Pons (tissue), 1 donor: ENCODE results near the gene GPR87.

Source experiments
- DNase-seq: peaks from one replicate; pipeline ENCODE4 v3.0.0-alpha.2; 2016; ENCODE audit warnings: low spot score

GPR87 gene, protein sequence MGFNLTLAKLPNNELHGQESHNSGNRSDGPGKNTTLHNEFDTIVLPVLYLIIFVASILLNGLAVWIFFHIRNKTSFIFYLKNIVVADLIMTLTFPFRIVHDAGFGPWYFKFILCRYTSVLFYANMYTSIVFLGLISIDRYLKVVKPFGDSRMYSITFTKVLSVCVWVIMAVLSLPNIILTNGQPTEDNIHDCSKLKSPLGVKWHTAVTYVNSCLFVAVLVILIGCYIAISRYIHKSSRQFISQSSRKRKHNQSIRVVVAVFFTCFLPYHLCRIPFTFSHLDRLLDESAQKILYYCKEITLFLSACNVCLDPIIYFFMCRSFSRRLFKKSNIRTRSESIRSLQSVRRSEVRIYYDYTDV

DNA sequence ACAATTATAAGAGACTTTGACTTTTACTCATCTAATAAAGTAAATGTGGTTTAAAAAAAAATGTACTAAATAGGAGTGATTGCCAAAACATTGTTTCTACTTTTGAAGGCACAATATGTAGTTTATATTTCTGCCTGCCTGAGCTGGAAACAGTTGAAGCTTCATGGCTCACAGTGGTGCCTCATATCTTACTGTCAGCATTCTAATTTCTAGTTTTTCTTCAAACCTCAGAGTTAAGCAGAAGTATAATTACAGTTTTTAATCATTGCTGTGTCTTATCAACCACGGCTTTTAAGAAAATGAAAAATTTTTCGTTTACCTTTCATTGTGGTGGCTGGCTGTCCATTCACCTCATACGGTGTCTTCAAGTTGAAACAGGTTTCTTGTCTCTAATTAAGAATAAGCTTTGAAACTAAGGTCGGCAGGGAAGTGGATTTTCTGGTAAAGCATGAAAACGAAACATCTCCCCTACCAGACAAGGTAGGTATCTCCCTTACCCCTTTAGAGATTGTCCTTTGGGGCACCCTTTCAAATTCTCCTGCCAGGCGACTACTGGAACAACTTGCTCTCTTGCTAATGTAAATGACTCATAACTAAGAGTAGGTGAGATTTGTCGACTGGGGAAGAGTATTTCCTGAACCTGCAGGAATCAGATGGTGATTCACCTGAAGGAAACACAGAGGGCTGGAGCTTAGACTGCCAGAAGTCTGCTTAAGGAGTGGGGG, at the start of gene GPR87:
TSS of gene GPR87 (minus strand) at position 554 of the 725 bp plus-strand sequence. CDS start 16,720 bp downstream, outside the sequence.
- DNase-seq = no peak

DNA sequence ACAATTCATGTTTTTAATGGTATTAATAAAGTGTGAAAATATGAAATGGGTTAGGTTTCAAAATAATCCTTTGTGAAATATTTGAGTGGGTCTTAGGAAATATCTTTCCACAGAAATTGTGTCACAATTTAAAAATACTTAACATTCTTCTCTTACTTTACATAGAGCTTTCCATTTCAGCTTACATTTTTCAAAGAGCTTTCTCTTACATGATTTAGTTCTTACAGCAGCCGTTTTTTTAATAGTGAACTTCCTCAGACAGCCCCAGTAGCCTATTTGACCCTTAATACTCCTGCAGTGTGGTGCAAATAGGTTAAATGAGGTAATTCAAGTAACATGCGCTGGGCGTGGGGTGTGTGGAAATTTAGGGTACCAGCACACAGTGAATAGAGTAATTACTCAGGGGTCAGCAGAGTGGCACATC, 46.1 kb upstream of the GPR87 start:
- DNase-seq = no peak

DNA sequence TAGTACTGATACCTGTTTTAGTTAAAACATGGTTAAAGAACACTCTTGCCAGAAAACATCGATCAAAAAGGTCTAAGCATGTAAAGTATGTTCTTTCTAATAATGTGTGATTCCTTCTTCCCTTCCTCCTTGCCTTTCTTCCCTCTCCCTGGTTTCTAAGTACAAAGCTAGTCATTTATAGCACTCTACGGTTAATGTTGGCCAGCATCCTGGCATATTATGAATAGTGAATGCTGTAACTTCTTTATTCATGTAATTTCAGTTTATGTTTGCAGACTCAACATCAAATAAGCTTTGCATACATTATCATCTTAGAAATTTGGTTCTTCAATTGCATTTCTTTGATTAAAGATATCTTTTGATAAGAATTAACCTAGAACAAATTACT, 40.8 kb upstream of the GPR87 start:
- DNase-seq = peak; percentile 75

DNA sequence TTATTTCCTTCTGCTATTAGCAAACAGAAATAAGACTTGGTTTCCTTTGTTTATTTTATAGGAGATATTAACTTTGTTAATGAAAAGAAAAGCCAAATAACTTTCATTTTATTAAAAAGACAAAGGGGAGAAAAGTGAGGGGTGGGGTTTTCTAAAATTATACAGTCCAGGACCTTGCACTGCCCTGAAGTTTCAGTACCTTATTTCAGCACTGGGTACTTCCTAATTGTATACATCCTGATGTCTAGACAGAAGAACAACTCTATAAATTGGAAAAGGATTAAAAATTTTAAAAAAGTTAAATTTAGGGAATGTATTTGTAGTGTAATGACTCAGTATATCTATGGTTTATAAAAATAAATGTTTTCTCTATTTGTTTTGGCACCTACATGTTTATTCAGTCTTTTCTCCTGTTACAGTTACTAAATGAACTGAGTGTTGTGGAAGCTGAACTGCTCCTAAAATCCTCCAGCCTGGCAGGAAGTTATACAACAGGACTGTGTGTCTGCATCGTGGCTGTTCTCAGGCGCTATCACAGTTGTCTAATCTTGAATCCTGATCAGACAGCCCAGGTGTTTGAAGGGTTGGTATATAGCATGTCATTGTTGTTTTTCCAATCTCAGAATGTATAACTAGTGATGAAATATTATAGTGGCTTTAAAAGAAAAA, 40.3 kb upstream of the GPR87 start:
- DNase-seq = peak; percentile 76

DNA sequence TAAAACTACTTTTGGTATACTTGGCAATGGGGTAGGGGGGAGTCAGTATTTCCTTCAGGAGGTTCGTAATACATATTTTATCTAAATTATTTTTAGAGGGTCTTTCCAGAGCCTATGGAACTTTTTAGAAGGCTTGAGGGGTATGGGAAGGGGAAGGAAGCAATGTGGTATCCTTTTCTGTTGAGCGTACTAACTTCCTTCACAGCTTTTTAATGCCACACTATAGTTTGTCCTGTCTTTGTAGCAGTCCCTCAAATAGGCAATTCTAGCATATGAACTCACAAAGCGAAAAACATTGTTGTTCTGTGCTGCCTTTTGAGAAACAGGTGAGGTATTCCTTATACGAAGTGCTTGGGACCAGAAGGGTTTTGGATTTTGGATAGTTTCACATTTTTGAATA, 35.0 kb upstream of the GPR87 start:
- peak; percentile 62 for DNase-seq

DNA sequence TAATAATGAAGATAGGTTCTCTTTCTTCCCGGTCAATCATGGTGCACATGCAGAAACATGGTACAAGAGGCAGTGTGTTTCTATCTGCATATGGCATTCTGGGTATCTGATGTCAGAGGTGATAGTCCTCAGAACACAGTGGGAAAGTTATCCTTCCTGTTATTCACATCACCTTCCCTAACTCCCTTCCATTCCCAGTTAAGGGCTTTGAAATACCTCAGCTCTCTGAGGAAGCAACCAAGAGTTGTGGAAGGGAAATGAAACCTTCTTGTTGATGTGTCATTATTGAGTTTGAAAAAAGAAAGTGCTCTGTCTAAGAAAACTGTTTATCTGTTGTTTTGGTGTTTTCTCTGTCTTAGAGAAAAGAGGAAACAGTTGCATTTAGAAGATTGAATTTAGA, 34.6 kb upstream of the GPR87 start:
- peak; percentile 78 for DNase-seq

DNA sequence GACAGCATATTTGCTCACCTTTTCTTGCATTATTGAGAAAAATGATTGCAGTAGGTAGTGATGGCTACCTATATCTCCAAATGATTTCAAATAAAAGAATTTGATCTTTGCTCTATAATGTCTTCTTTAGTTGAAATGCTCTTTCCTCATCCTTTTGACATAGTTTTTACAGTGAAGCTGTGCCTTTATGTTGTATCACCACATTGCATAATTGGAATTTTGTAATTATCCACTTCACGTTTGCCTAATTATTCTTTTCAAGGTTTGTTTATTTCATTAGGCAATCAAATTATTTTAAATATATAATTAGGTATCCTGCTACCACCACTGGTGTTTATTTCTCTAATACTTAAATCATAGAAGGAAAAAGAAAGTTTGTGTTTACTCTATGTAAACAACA, 34.0 kb upstream of the GPR87 start:
- no peak for DNase-seq

DNA sequence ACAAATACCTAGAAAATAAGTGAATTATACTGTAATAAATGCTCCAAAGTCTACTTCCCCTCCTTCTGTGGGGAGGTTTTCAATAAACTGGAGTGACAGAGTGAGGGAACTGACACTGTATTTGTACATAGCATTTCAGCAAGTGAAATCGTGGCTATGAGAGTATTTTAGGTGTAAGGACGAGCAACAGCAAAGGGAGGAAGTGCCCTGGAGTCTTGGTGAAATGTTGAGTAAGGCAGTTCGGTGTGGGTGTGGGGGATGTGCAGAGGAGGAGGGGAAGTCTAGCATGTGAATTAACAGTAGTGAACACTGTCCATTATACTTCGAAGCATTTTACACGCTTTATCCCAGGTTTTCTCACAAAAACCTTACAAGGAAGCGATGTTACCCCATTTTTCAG, 30.8 kb upstream of the GPR87 start:
- DNase-seq = peak; percentile 87

DNA sequence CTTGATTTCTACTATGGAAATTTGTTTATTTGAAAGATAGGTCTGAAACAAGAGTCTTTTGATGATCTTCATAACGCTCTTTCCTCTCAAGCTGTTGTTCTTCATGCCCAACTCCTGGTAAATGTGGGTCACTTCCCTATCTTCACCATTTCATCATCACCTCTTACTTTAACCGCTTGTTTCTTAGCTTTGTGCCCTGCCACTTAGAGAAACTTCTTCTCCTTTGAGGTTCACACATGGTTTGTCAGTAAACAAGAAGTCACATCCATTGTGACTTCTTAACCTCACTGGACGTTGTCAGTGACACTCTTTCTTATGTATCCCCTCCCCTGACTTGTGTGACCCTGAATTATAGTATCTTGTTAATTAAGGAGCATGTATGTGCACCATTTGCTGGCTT, 29.7 kb upstream of the GPR87 start:
- DNase-seq = peak; percentile 78

DNA sequence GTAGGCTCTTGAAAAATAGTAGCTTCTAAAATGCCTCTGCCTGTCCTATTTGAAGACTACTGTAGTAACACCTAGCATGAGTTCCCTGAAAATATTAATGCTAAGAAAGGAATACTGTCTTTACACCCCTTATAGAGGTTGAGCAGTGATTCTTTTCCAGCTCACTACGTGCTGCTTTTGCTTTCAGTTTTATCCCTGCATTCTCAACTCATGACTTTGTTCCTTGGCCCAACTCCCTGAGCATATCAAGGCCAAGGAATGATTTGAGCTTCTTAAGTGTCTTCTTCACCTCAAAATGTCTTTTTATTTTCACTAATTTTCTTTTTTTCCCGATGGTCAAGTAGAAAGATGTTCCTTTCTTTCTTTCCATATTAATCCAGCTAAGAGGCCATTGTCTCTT, 29.2 kb upstream of the GPR87 start:
- DNase-seq = peak; percentile 56

DNA sequence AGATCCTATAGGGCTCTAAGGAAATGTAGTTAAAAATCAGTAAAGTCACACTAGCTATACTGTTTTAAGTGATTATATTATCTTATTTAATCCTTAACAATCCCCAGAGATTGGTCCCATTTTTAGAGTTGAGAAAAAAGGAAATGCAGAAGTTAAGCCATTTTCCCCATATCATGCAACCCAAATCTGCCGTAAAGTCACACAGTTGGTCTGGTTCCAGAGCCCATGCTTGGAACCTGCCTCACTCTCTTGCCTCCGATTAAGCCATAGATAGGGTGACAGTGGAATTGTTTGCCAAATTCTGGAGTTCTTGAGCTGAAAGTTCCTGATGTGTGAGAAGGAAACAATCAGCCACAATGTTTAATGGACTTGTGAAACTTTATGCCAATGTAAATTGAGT, 15.1 kb upstream of the GPR87 start:
- DNase-seq = no peak

DNA sequence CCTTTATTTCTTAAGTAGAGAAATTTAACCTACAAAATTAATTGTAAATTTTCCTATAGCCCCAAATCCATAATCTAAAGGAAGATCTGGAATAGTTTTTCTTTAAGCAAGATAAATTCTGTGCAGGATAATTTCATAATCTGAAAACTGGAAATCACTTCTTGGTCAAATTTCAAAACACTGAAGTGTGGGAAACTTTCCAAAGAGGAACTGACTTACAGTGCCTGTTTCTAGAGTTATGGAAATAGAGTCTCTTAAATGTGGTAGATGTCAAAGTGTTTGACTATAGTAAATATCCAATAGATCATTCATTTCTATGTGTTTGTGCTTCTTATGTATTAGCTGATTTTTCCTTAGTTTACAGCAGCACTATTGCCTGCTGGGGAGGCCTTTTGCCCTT, 14.3 kb upstream of the GPR87 start:
- DNase-seq = peak; percentile 52

DNA sequence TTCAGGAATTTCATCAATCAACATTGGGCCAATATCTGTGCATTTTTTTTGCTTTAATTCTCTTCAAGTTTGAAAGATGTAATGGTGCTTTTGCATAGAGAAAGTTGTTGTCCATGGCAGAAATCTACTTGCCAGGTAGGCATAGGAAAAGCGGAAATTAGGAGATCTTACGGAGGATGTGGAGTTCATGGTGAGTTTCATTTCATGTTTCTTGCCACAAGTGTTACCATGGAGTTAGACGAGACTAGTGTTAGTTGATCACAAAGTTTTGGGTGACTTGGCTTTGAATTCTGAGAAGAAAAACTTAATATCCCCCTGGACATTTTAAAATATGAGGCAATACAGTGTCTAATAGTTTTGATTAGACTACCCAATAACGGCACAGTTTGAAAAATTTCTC, 13.8 kb upstream of the GPR87 start:
- DNase-seq = peak; percentile 46

DNA sequence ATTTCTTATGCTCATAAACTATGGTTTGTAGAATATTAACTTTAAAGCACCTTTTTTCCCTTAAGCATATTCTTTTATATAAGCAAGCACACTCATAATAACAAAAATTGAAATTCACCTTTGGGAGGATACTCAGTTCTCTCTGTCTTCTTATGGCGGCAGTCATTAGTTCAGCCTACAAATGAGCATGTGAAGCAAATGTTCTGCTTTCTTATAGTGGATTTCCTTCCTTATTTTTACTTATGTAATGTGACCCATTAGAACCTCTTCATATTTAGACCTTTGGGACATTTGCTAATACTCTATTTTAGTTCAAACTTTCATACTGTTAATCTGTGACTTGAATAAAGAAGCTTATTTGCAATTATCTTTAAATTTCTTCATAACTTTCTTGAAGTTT, 12.7 kb upstream of the GPR87 start, which contains the start of gene P2RY13:
TSS of gene P2RY13 (minus strand) at position 187 of the 400 bp plus-strand sequence. CDS start at position 166, 21 bp downstream.
- peak; percentile 58 for DNase-seq

DNA sequence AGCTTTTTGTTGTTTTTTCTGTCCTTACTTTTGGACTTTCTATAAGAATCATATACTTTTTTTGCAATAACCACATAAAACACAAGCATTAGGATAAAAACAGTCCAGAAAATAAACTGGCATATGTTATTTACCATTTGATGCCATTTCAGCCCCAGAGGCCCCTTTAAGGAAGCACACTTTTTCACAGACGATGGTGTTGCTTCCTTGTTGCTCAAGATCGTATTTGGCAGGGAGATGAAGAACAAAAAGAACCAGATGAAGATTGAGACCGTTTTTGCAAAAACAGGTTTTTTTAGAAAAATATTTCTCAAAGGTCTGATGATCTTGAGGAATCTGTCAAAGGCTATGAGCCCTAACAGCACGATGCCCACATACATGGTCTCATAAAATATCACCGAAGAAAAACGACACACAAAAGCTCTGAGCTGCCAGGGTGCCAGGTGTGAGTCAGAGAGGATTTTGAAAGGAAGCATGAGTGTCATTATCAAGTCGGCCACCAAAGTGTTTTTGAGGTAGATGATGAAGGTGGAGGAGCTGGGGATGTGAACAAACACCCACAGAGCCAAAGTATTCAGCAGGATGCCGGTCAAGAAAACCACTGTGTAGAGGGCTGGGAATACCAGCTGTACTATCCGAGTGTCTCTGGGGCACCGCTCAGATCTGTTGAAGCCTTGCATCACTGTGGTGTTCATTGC, 11.8 kb upstream of the GPR87 start:
- peak; percentile 42 for DNase-seq

DNA sequence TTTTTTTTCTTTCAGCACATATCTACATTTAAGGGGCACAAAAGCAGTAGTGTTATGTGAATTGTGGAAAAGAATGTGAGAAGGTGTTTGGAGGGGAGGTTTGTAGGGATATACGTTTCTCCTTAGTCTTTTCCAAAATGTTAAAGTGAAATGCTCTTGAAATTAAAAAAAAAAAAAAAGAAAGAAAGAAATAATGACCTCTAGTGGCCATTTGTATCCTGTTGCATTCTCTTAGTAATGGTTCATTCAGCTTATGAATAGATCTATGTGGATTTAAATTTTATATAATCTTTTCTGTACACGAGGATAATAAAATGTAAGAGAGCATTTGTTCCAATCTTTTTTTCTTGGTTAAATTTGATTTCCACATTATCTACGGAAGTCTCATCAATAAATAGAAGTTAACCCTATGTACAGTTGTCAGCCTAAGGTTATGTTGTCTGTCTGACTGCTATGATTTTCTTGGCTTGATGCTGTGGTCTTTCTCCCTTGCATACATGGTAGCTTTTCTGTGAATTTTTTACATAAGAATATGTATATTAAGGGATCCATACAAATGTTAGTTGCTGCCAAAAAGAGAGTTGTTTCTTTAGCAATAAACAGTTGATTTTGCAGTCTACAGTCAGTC, 11.1 kb upstream of the GPR87 start:
- peak; percentile 45 for DNase-seq

DNA sequence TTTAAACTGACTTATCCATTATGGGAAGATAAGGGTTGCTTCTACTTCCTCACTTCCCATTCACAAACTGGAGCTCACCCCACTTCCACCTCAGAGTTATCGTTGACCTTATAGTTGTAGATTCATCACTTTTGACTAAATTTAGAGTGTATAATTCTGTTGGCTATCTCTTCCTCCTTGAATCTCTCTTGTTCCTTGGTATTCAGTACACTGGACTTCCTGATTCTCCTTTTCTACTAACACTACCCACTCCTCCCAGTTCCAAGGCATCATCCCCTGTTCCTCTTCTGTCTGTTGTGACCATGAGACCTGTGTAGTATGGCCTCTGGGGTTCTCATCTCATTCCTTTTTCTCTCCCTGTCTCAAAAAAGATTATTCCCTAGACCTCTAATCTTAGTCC, 5.9 kb upstream of the GPR87 start:
- DNase-seq = no peak

DNA sequence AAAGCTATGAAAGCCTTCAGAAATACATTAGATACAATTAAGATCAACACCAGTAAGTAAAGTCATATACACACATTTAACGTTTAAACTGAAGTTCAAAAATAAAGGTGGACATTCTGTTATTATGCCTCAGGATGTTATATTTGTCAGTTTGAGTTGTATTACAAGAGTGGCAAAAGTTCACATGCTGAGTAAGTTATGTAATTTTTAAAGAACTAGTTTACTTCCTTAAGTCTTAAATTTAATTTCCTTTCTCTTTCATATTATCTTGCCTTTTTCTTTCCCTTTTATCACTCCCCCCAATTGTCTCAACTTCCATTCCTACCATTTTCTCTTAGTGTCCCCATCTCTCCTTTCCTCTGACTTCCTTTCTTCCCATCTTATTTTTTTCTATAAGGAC, 4.9 kb upstream of the GPR87 start:
- no peak for DNase-seq

DNA sequence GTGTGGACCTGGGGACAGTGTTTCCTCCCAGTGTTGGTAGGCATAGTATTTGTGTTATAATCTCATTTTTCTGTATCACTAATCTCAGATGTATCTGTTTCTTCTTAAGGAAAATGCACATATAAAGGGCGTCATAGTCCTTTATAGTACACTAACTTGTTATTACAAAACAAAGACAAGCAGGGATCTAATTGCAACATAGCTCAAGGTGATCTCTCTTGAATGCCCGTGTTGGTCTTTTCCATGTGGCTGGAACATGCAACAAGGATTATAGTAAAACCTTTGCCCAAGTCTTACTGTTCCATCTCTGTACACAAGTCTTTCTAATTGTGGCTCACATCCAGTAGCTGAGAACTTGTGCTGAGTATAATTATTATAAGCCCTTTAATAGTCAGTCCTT, 3.5 kb upstream of the GPR87 start:
- DNase-seq = no peak

DNA sequence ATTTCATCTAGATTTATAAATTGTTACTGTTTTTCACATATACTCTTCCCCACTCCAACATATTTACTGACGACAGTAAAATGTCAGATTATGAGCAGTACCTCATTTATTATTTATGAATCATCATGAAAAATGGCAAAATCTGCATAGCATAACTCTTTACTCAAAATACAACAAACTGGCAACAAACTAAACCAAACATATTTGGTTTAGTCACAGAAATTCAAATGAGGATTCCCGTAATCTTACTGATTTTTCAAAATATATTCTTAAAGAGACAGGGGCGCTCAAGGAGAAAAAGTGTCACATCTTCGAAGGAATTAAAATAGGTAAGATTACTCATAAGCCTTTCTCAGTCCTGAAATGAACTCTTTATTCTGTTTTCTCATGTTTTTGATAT, 3.0 kb upstream of the GPR87 start:
- DNase-seq = no peak

DNA sequence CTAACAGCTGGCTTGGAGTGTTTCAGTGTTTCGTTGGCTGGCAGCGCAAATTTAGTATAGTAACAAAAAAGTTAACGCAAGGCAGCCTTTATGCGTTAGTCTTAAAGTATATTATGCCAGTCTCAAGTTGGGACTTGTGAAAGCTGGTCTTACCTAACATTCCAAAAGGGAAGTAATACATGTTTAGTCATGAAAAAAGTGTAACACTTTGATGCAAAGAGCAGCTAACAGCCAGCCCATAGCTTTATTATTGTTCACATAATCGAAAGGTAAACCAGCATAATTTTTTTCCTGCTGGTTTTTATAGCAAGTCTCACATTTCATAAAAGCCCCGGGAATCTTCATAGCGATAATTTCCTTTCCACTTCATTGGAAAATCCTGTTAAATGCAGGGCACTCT, 2.4 kb upstream of the GPR87 start:
- no peak for DNase-seq

DNA sequence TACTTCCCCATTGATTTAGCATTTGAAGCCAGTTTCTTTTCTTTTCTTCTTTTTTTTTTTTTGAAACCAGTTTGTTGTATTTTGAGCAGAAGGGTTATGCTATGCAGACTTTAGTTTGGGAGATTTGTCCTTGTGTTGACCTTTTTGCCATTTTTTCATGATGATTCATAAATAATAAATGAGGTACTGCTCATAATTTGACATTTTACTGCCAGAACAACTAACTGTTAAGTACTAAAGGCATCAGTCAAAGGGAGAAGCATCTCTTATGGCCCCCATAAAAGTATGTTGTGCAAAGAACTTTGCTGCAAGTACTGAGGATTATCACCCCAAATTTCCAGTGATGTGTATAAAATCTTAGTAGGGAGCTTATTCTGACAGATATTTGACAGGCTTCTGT, 1.7 kb upstream of the GPR87 start:
- no peak for DNase-seq
